BJ (cell line): ENCODE results near the gene RHEBL1. TPM values are rescaled to one million over a fixed set of nuclear protein-coding genes. Genes with fewer than 3 reads are reported as not detected.
A peak's percentile ranks its signal among the peaks of the same experiment; 100 is the strongest.

Experiments used
- CTCF ChIA-PET: fragments of 350-600 bp; formaldehyde crosslinking; extraction: SDS; loops from one replicate; lab custom pipeline; 2021; ENCODE audit warnings: antibody characterized with exemption, inconsistent platforms; lab: Yijun Ruan, JAX
- POLR2A ChIA-PET: fragments of 300-600 bp; sonication (Branson Sonifier 250); formaldehyde crosslinking; extraction: SDS; loops from one replicate; lab custom pipeline; 2021; ENCODE audit warnings: antibody characterized with exemption; lab: Charles Lee
- DNase-seq: peaks from one replicate; pipeline ENCODE4 v3.0.0-alpha.2; 2011; ENCODE audit warnings: low read depth
- H3K27me3 ChIP-seq: 2 replicates; pipeline ENCODE4 v1.6.0; 2011; ENCODE audit warnings: low read length; ENCODE audit not compliant: control insufficient read depth, insufficient read depth
- H3K36me3 ChIP-seq: 2 replicates; pipeline ENCODE4 v1.5.1; 2011; ENCODE audit warnings: low read length; ENCODE audit not compliant: control insufficient read depth, insufficient read depth
- H3K4me3 ChIP-seq: 2 replicates; pipeline ENCODE4 v1.5.1; 2011; ENCODE audit warnings: low read depth, mild to moderate bottlenecking, control low read depth, low read length
- polyA plus RNA-seq: library from polyadenylated mRNA; depleted of rRNA; stranded (reverse); fragments of >200 nt; gene quantifications from 2 replicates; pipeline ENCODE4 v1.2.3, GENCODE V29; 2011
- TF ChIP-seq, protein P1 (sequence below): IDR thresholded peaks from 2 replicates; pipeline ENCODE4 v1.5.1; 2011; ENCODE audit warnings: low read depth, mild to moderate bottlenecking, control low read depth, inconsistent platforms, low read length, moderate library complexity; ENCODE audit not compliant: insufficient read depth

The RHEBL1 gene
- polyA plus RNA-seq, 1 experiment, result 1.3 TPM

DNA sequence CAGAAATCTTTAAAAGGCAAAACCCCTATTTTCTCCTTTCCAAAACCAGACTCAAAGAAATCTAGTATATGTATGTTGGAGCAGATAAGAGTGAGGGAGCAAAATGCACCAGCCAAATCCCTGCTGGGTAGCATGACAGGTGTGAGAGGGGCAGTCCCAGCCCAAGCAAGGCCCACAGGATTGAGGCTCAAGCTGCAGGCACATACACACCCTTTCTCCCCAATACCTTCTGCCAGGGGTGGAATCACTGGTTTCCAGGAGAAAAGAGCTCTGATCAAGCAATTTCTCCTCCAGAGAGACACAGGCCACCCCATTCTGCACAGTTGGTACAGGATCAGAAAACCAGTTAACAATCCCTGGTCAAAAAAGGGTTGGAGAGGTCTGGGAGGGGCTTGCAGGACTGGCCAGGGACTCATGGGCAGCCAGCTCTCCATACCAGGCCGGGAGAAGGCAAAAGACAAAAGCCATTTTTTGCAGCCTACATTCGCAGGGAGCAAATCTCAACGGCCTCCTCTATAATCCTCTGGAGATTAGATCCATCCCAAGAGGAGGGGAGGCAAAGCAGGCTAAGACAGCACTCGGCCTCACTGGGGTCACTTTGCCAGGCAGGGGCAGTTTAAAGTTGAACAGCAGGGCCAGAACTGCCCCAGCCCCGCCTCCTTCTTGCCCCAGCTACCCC, 11.3 kb downstream of the RHEBL1 start:
- ChIA-PET POLR2A (no interaction called here), CTCF (interaction anchor here (0.5 to 2.7 kb wide), 13 partner anchors 8 to 73 kb away, joined by 3 to 12 read pairs (median 3); partner anchors contain the start of genes DHH and TUBA1B)
- TF ChIP-seq, protein P1, sequence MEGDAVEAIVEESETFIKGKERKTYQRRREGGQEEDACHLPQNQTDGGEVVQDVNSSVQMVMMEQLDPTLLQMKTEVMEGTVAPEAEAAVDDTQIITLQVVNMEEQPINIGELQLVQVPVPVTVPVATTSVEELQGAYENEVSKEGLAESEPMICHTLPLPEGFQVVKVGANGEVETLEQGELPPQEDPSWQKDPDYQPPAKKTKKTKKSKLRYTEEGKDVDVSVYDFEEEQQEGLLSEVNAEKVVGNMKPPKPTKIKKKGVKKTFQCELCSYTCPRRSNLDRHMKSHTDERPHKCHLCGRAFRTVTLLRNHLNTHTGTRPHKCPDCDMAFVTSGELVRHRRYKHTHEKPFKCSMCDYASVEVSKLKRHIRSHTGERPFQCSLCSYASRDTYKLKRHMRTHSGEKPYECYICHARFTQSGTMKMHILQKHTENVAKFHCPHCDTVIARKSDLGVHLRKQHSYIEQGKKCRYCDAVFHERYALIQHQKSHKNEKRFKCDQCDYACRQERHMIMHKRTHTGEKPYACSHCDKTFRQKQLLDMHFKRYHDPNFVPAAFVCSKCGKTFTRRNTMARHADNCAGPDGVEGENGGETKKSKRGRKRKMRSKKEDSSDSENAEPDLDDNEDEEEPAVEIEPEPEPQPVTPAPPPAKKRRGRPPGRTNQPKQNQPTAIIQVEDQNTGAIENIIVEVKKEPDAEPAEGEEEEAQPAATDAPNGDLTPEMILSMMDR, result no peak
- H3K27me3 ChIP-seq, result no peaks in the 10 kb centered on the region
- peak overlapping the region; percentile 88 for H3K4me3 ChIP-seq
- DNase-seq, result no peak
- H3K36me3 ChIP-seq, result peaks cover 11% of the 10 kb centered on the region

DNA sequence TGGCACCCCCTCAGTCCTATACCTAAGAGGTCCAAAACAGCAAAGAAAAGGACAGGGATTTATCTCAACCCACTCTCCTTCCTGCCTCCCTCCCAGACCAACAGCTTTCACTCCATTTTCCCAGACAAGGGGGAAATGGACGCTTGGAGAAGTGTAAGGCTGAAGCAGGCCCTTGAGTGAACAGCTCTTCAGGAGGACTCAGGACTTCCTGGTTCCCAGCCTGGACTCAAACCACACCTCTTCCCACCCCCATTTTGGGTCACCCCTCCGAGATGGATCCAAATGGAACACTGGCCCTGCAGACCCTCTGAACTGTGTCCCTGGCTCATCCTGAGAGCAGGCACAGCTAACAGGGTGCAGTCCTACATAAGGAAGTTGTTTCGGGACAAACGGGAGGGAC, 11.9 kb downstream of the RHEBL1 start:
- ChIA-PET CTCF (interaction anchor here (0.7 to 2.7 kb wide), 8 partner anchors 10 to 131 kb away, joined by 3 to 12 read pairs (median 4); partner anchors contain the start of genes TUBA1A and TUBA1B), POLR2A (no interaction called here)
- TF ChIP-seq, protein P1, result no peak
- H3K27me3 ChIP-seq, result no peaks in the 10 kb centered on the region
- H3K36me3 ChIP-seq, result peaks cover 17% of the 10 kb centered on the region
- no peak for DNase-seq
- H3K4me3 ChIP-seq, result peak overlapping the region; percentile 88

DNA sequence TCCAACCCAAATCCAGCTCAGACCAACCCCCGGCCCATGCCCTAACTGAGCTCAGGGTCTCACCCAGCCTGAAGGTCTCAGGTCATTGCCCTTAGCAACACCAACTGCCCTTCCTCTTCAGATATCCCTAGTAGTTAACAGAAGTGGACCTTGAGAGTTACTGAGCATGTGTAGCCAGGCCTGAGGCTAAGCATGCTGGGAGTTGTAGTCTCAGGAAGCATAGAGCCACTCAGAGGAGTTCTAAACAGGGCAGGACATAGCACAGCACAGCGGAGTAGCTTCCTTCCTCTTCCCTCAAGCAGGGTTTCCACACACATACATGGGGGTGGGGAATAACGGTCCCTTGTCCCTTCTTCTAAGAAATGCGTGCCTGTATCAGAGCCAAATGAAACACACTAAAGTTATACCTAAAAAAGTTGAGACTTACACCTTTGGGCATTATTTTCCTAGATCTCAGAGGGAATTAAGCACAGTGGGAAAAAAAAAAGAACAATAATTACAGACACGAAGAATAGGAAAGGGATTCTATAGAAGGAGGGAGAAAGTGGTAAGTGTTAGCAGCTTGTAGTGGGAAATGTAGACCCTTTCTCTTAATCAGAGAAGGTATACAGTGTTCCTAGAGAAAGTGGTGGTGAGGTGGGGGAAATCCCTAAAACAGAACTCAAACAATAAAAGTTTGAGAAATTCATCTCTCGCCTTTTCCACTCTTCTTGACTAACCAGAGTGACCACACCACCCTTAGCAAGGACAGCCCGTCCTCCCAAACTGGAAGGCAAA, 13.6 kb downstream of the RHEBL1 start:
- Histone ChIP-seq H3K36me3 (peaks cover 29% of the 10 kb centered on the region), H3K27me3 (no peaks in the 10 kb centered on the region), H3K4me3 (peak overlapping the region; percentile 88; the same call in 1 of the 2 replicates)
- POLR2A ChIA-PET, result interaction anchor here (0.5 kb wide), 1 partner anchor 167 kb away, joined by 3 read pairs; no protein-coding TSS in a partner anchor
- CTCF ChIA-PET, result interaction anchor here (0.6 to 1.5 kb wide), 6 partner anchors 8 to 75 kb away, joined by 3 to 9 read pairs (median 4); partner anchors contain the start of gene TUBA1B
- peak; percentile 41 for DNase-seq
- TF ChIP-seq, protein P1, result no peak

DNA sequence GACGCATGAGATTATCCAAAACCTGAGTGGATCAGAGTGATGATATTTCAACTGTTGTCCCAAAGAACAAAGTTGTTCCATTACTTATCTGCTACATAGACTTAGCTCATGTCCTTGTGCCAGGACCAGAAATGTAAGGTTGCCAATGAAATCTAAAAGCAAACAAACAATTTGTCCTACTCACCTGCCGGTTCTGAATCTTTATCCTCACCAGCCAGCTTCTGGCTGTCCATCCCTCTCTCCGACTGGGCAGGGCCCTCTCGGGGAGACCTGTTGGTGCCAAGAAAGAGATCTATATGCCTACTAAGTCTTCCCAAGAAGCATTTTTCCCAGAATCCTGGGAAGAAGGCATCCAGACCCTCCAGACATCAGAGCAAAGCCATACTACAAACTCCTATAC, 14.7 kb downstream of the RHEBL1 start:
- ChIA-PET CTCF (interaction anchor here (0.7 to 1.5 kb wide), 5 partner anchors 9 to 76 kb away, joined by 3 to 9 read pairs (median 6); partner anchors contain the start of gene TUBA1B), POLR2A (no interaction called here)

More for the DNA sequence above, 14.7 kb downstream of the RHEBL1 start:
- Histone ChIP-seq H3K27me3 (no peaks in the 10 kb centered on the region), H3K4me3 (no peak overlapping the region), H3K36me3 (peaks cover 39% of the 10 kb centered on the region)
- TF ChIP-seq, protein P1, result no peak
- no peak for DNase-seq
